ENCODE measurements around the gene EEF2K.

- TF ChIP-seq CTCF (IDR thresholded peaks at IDR 0.05) (no peak), POLR2A (IDR thresholded peaks at IDR 0.05) (no peak), POLR2AphosphoS5 (IDR thresholded peaks at IDR 0.05) (no peak)
Measured at GRCh38 chr16:22313876-22314470, 107.9 kb downstream of the EEF2K start.
